ENCODE data around the gene DEFB132. TPM values are rescaled to one million over a fixed set of nuclear protein-coding genes. Genes with fewer than 3 reads are reported as not detected.

DEFB132 gene
- total RNA-seq, 1 donor from 2014 or later: not detected

Other genes with a start within 250 kb of the DEFB132 start
- not detected for gene DEFB125, start 170.1 kb upstream of the DEFB132 start, total RNA-seq
- not detected for gene DEFB126, start 115.1 kb upstream of the DEFB132 start, total RNA-seq
- not detected for gene DEFB127, start 100.3 kb upstream of the DEFB132 start, total RNA-seq
- gene DEFB128, start 68.0 kb upstream of the DEFB132 start, total RNA-seq: not detected
- gene DEFB129, start 30.5 kb upstream of the DEFB132 start, total RNA-seq: not detected
- 4.6 TPM for gene C20orf96, start 33.0 kb downstream of the DEFB132 start, total RNA-seq
- gene ZCCHC3, start 39.8 kb downstream of the DEFB132 start, total RNA-seq: 11.8 TPM
- gene SOX12, start 67.8 kb downstream of the DEFB132 start, total RNA-seq: 16.2 TPM
- 14.5 TPM for gene NRSN2, start 89.4 kb downstream of the DEFB132 start, total RNA-seq
- gene TRIB3, start 123.0 kb downstream of the DEFB132 start, total RNA-seq: 0.67 TPM
- gene RBCK1, start 150.6 kb downstream of the DEFB132 start, total RNA-seq: 44.2 TPM
- 23.1 TPM for gene TBC1D20, start 204.8 kb downstream of the DEFB132 start, total RNA-seq

Data from Right ventricle myocardium superior (tissue), 1 donor.